ENCODE measurements around the gene ASIC2.

DNA sequence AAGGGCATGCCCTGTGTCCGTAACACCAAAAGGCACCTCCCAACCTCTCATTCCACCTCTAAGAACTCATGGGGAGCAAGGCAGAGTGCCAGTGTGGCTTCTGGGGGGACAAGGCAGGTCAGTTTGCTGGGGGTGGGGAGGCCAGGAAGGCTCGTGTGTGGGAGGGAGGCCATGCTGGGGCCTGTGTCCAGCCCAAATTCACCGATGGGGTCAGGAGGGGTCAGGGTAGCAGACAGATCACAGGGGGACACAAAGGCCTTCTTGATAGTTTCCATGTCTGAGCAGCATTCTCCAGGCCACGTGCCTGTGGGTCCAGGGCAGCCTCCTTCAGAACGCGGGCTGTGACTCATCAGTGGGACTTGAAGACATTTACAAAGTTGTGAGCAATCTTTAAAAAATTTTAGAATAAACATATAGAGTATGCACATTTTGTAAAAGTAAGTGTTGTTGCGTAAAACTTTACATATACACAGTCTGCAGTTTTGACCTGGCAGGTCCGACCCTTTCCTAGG, 280.5 kb downstream of the ASIC2 start:
- TF ChIP-seq, protein P1, sequence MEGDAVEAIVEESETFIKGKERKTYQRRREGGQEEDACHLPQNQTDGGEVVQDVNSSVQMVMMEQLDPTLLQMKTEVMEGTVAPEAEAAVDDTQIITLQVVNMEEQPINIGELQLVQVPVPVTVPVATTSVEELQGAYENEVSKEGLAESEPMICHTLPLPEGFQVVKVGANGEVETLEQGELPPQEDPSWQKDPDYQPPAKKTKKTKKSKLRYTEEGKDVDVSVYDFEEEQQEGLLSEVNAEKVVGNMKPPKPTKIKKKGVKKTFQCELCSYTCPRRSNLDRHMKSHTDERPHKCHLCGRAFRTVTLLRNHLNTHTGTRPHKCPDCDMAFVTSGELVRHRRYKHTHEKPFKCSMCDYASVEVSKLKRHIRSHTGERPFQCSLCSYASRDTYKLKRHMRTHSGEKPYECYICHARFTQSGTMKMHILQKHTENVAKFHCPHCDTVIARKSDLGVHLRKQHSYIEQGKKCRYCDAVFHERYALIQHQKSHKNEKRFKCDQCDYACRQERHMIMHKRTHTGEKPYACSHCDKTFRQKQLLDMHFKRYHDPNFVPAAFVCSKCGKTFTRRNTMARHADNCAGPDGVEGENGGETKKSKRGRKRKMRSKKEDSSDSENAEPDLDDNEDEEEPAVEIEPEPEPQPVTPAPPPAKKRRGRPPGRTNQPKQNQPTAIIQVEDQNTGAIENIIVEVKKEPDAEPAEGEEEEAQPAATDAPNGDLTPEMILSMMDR (IDR thresholded peaks at IDR 0.05 in 8 of 11, conservative IDR thresholded peaks at IDR 0.05 in 3 of 11), result no peak
- TF ChIP-seq POLR2A (IDR thresholded peaks at IDR 0.05), result no peak
